GM12873 (cell line): ENCODE measurements around the gene CAMTA1.

Source experiments
- TF ChIP-seq, protein P1 (sequence below): IDR thresholded peaks from 2 replicates; pipeline ENCODE4 v1.5.1; 2012; ENCODE audit warnings: low read depth, mild to moderate bottlenecking, moderate library complexity, low read length, control low read depth; ENCODE audit not compliant: insufficient read depth; ENCODE audit errors: missing control alignments

The CAMTA1 gene

DNA sequence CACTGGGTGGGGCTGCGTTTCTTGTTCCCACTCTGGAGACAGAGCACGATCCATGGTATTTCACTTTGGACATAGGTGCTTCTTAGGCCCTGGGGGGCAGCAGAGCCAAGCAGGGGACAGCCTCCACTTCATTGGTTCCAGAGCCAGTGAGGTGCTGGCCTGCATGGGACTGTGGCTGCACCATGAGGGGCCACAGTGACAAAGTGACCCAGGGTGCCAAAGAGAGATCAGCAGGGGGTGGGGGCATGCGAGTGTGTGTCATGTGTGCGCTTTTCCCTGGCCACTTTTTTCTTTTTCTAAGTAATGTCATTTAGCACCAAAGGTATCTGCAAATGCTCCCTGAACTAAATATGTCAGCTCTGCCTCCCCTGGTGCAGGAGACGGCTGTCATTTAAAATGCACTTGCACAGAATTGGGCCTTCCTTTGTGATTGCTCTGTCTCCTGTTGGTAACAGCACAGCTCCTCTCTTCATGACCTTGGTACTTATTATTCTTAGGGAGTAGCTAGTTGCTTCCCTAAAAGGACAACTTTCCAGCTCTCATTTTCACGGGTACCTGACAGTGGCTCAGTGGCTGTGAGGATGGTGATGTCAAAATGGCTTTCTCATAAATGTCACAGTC lies 910.4 kb downstream of the CAMTA1 start:
- TF ChIP-seq, protein P1, sequence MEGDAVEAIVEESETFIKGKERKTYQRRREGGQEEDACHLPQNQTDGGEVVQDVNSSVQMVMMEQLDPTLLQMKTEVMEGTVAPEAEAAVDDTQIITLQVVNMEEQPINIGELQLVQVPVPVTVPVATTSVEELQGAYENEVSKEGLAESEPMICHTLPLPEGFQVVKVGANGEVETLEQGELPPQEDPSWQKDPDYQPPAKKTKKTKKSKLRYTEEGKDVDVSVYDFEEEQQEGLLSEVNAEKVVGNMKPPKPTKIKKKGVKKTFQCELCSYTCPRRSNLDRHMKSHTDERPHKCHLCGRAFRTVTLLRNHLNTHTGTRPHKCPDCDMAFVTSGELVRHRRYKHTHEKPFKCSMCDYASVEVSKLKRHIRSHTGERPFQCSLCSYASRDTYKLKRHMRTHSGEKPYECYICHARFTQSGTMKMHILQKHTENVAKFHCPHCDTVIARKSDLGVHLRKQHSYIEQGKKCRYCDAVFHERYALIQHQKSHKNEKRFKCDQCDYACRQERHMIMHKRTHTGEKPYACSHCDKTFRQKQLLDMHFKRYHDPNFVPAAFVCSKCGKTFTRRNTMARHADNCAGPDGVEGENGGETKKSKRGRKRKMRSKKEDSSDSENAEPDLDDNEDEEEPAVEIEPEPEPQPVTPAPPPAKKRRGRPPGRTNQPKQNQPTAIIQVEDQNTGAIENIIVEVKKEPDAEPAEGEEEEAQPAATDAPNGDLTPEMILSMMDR: no peak

DNA sequence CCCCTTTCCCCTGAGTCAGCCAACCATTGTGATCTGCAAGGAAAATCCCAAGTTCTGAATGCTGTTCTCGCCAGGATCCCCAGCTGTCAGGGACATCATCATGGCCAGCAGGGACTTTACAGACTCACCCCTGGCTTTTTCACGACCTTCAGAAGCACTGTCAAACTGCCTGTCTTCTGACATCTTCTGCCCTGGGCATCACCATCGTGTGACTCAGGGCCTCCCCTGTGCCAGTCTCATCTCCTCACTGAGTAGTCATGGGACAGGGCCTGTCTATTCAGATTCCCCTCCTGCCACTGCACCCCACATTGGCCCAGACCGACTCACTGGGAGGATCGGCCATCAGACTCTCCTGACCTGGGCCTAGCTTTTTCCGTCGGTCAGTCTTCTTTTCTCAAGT lies 913.4 kb downstream of the CAMTA1 start:
- TF ChIP-seq, protein P1: no peak

DNA sequence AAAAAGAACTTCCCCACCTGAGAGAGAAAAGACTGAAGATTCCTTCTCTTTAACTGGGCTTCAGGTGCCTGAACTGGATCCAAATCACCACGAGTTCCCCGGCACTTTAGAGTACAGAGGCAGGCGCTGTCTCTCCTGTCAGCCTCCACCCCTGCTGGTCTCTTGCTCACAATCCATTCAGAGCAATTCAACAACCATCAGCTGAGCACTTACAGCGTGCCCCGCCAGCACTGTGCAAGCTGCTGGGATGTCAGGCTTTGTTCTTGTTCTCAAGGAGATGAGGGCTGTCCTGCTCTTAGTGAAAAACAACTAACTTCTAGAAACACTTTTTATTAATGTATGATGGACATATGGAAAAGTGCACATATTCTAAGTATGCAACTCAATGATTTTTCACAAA lies 917.1 kb downstream of the CAMTA1 start:
- TF ChIP-seq, protein P1: no peak

DNA sequence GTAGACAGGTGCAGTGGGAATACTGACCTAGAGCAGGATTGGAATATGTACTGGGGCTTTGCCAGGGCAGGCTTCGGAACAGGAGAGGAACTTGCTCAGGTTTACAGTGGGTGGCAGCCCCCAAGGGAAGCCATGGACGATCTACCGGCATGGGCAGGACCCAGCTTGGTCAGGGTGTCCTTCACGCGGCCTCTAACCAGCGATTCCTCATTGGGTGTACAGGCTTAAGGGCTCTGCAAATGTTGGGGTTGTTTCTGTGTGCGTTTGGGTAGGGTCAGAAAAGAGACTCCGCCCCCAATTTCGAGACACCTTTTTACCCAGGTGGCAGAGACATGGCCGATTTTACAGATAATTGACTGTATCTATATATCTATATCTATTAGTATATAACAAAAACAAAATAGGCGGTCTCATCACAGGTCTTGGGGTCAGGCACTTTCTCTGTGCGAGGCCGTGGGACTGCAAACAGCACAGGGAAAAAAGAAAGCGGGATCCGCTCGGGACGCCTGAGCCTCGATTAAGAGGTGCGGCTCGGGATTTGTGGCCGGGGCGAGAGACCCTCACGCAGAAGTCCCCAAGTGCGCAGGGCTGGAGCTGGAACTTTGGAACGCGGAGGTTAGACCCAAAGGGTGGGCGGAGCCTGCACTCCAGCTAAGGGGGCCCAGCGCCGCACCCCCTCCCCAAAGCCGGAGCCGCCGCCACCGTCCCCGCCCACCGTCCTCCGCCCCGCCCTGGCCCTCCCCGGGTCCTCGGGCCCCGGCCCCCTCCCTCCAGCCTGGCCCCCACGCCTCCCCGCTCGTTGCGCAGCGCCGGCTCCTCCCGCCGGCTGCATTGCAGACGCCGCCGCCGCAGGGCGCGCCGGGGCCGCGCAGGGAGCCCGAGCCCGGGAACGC lies 918.3 kb downstream of the CAMTA1 start:
- TF ChIP-seq, protein P1: no peak

DNA sequence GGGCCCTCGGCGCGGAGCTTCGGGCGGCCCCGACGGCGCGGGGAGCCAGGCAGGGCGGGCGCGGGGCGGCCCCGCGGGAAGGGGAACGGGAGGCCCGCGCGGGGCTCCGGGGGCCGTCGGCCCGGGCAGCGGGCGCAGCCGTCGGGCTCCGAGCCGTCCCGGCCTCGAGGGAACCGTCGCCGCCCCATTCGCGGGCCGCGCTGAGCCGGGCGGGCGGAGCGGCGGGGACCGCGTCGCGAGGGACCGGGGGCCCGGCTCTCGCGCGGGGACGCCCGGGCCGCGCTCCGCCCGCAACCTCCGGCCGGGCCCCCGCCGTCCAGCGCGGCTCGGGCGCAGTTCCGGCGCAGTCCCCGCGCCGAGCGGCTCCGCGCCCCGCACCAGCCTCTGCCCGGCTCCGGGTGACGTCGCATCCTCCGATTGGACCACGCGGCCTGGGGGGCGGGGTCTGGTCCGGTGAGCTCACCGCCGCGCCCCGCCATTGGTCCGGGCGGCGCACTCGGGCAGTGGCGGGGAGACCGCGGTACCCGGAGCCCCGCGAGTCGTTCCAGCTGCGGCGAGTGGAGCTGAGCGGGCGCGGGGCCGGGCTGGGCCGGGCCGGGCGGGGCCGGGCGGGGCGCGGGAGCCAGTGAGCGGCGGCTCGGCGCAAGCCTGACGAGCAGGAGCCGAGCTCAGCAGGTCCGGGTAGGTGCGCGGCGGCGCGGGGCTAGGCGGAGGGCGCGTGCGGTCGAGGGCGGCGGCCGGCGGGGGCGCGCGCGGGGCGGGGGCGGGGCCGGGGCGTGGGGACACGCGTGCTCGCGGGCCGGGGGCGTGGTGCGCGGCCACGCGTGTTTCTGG lies 919.2 kb downstream of the CAMTA1 start:
- TF ChIP-seq, protein P1: no peak

DNA sequence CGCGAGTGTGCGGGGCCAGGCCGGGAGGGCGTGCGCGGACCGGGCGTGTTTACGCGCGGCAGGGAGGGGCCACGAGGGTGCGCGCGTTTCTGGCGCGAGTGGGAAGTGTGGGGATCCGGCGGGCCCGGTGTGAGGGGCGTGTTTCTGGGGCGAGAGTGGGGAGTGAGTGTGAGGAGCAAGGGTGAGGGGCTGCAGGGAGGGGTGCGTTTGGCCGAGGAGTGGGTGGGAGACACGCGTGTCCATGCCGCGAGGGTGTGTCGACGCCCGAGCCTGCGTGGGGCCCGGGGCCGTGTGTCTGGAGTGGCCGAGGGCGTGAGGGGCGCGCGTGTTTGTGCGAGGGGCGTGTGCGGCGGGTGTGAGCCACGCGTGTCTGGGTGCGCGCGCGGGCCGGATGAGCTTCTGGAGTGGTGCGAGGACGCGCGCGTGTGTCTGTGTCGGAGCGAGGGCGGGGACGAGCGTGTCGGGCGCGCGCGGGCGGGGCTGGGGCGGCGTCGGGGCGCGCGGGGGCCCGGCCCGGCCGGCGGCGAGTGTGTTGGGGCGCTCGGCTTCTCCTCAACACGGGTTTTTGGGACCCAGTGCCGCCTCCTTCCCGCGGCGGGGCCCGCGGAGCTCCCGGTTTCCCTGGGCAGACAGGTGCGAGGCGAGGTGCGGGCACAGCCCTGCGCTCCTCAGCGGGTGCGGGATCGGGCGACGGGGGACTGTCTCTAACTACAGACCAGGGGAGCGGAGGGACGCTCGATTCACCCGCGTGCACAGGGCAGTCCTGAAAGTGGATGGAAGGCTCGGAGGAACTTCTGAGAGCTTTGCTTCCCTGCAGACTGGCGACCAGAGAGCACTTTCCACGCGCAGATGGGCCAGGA lies 920.0 kb downstream of the CAMTA1 start:
- TF ChIP-seq, protein P1: no peak

DNA sequence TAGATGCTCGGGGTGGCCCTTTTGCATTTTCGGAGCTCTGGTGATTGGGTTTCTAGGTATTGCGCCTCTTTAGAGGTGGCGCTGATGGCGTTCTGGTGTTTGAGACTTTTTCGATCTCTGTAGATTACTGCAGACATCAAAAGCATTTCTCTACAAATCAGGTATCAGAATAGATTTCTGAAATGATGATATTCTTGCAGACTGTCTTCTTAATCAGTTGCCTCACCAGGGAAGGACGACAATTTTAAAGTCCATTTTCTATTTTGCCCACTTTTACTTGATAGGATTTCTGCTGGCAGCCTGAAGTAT lies 920.6 kb downstream of the CAMTA1 start:
- TF ChIP-seq, protein P1: no peak
